Kidney glomerular epithelial cell (primary cell): ENCODE data around the gene TMEM231.
"Not testable (repeated sequence)": the region's sequence is repeated elsewhere in the genome, so short reads cannot be mapped to it uniquely, and the experiment has no call there.

Source experiments
- DNase-seq: peaks from one replicate; lab custom pipeline; 2025; lab: John Stamatoyannopoulos, UW

The TMEM231 gene

GRCh38 chr16:75532142-75532765, 23.8 kb downstream of the TMEM231 start:
- DNase-seq, result no peak

- DNase-seq, result no peak
Measured at GRCh38 chr16:75529959-75530358, 26.1 kb downstream of the TMEM231 start.

GRCh38 chr16:75529056-75529905, 26.8 kb downstream of the TMEM231 start:
- no peak for DNase-seq

- no peak for DNase-seq
Measured at GRCh38 chr16:75527825-75528299, 28.2 kb downstream of the TMEM231 start.

GRCh38 chr16:75526032-75526790, 29.8 kb downstream of the TMEM231 start:
- no peak for DNase-seq

GRCh38 chr16:75519175-75519574, 36.9 kb downstream of the TMEM231 start:
- no peak for DNase-seq

GRCh38 chr16:75516189-75516966, 39.7 kb downstream of the TMEM231 start:
- not testable (repeated sequence) for DNase-seq

GRCh38 chr16:75514296-75514695, 41.8 kb downstream of the TMEM231 start:
- no peak for DNase-seq

- peak; percentile 21 for DNase-seq
Measured at GRCh38 chr16:75506574-75506973, 49.5 kb downstream of the TMEM231 start.

- DNase-seq, result no peak
Measured at GRCh38 chr16:75506107-75506506, 49.9 kb downstream of the TMEM231 start.

- no peak for DNase-seq
Measured at GRCh38 chr16:75503801-75504200, 52.3 kb downstream of the TMEM231 start.

GRCh38 chr16:75502916-75503605, 53.0 kb downstream of the TMEM231 start:
- no peak for DNase-seq

GRCh38 chr16:75501820-75502219, 54.2 kb downstream of the TMEM231 start:
- not testable (repeated sequence) for DNase-seq

GRCh38 chr16:75501359-75501758, 54.7 kb downstream of the TMEM231 start:
- DNase-seq, result no peak

GRCh38 chr16:75498605-75499322, 57.3 kb downstream of the TMEM231 start:
- DNase-seq, result peak; percentile 19

GRCh38 chr16:75497558-75497957, 58.5 kb downstream of the TMEM231 start:
- no peak for DNase-seq

GRCh38 chr16:75495076-75495674, 60.9 kb downstream of the TMEM231 start, which contains the start of gene CHST6:
CHST6 (minus strand) TSS chr16:75495441; CDS start chr16:75479828, 15,613 bp downstream.
- no peak for DNase-seq

GRCh38 chr16:75494661-75495075, 61.4 kb downstream of the TMEM231 start:
- no peak for DNase-seq

- DNase-seq, result no peak
Measured at GRCh38 chr16:75494184-75494583, 61.9 kb downstream of the TMEM231 start.

GRCh38 chr16:75491876-75492275, 64.2 kb downstream of the TMEM231 start:
- DNase-seq, result no peak
